Ovary (tissue), 9 donors: ENCODE measurements around the gene FITM1. TPM values are rescaled to one million over a fixed set of nuclear protein-coding genes. Genes with fewer than 3 reads are reported as not detected.

Experiments
- DNase-seq, 5 donors: peaks; one replicate each; pipeline ENCODE4 v3.0.0-alpha.2; 2019 to 2020
- H3K27ac ChIP-seq, 2 donors: fragments of 200-600 bp; one replicate each; pipeline versions ENCODE4 v1.5.1 to v1.8.0; 2019 to 2022
- H3K27me3 ChIP-seq: fragments of 200-600 bp; one replicate; pipeline ENCODE4 v1.8.0; 2022
- H3K36me3 ChIP-seq: fragments of 200-600 bp; sonication (generic); one replicate; pipeline ENCODE4 v1.5.1; 2019
- H3K4me1 ChIP-seq: one replicate; pipeline ENCODE4 v1.8.1; 2013; ENCODE audit warnings: mild to moderate bottlenecking, moderate library complexity; ENCODE audit not compliant: insufficient read depth
- H3K4me3 ChIP-seq: fragments of 200-600 bp; sonication (generic); one replicate; pipeline ENCODE4 v1.5.1; 2017
- H3K9me3 ChIP-seq, 2 donors: fragments of 200-600 bp in 1 of 2; sonication (generic) in 1 of 2; one replicate each; pipeline versions ENCODE4 v1.5.1 to v1.8.1; 2013 to 2019; ENCODE audit warnings: mild to moderate bottlenecking in 1 of 2, moderate library complexity in 1 of 2
- CTCF ChIP-seq, 3 donors: fragments of 450-650 bp in 2 of 3; fragments of 200-600 bp in 1 of 3; IDR thresholded peaks; one replicate each; pipeline versions ENCODE4 v1.5.1 to v1.8.0; 2016 to 2022; ENCODE audit warnings: antibody characterized with exemption in 3 of 3, mild to moderate bottlenecking in 1 of 3
- EP300 ChIP-seq: sonication (generic); formaldehyde crosslinking; IDR thresholded peaks from one replicate; pipeline ENCODE4 v1.6.1; 2017; ENCODE audit warnings: antibody characterized with exemption
- POLR2A ChIP-seq: fragments of 450-650 bp; IDR thresholded peaks from one replicate; pipeline ENCODE4 v1.6.1; 2017; ENCODE audit warnings: antibody characterized with exemption, mild to moderate bottlenecking, moderate library complexity
- WGBS, 3 donors: extraction: QIAGEN DNeasy Blood & Tissue Kit in 1 of 3; methylation state at CpG; one replicate each; pipeline versions ENCODE4 v1.1.5 to v1.1.7; 2013 to 2017; 5-methylcytosine and 5-hydroxymethylcytosine counted together
- intact Hi-C, 4 donors: fragments of 100-400 bp; cut with DNase I; formaldehyde crosslinking; loops; one replicate each; pipeline versions ENCODE4 v1.11.0 to v1.15.1; 2022 to 2023
- polyA plus RNA-seq, 2 donors: library from polyadenylated mRNA; stranded (reverse); fragments of 200-250 nt in 1 of 2; fragments of 350-450 nt in 1 of 2; fragmentation: Illumina TruSeq in 1 of 2; extraction: RNeasy Lipid Tissue Mini Kit (QIAGEN cat#74804) in 1 of 2; gene quantifications; one replicate each; pipeline ENCODE4 v1.2.3, GENCODE V29; 2013 to 2014
- total RNA-seq, 7 donors: library from RNA; depleted of rRNA in 2 of 7; stranded (reverse); fragments of >200 nt in 2 of 7; fragmentation: NEBNext Ultra II Directional in 3 of 7; extraction: Animal tissue kit (Norgen Biotek cat#: 25700) in 3 of 7; gene quantifications; one replicate each; pipeline versions ENCODE4 v1.1.0 to v1.2.4, GENCODE V29; 2016 to 2023
- donor health status: DM: no; HTN: no; CAD: no; lungs with moderate emphysema.
- donor health status: DM: no; HTN: no; CAD: no.
- donor health status: Bipolar disorder and iron deficiency.
- donor health status: DM: yes; HTN: yes; CAD: no.
- donor health status: DM: no; HTN: no; CAD: no.
- donor health status: DM: yes; HTN: yes; CAD: no.

Gene FITM1
- total and polyA plus RNA-seq, 9 donors, result 0.57 to 1.2 (median 0.78) TPM; not detected in 3

DNA sequence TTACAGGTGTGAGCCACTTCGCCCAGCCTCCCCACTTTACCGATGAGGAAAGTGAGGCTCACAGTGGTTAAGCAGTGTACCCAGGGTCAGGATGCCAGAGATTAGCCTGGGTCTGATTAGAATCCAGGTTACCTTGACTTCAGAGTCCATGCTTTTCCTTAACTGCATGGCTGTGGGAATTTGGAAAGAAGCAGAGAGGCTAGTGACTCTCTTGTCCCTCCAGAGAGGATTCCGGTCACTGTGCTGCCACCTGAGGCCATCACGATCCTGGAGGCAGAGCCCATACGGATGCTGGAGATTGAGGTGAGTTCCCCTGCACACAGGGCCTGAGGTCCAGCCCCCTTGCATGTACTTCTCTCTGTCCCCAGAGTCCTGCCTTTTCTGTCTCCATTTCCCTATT lies 46.1 kb downstream of the FITM1 start:
- TF ChIP-seq EP300 (no peak), CTCF (IDR thresholded peaks at IDR 0.05) (no peak), POLR2A (no peak)
- no peaks in the 10 kb centered on the region for H3K36me3 ChIP-seq

GRCh38 chr14:24177041-24177825 lies 46.8 kb downstream of the FITM1 start:
- 76 to 81% (median 78%) methylated on average over 12 of the region's 12 CpGs for WGBS, 3 donors
- Histone ChIP-seq H3K4me3 (no peak overlapping the region), H3K27ac (no peak overlapping the region), H3K9me3 (no peaks in the 10 kb centered on the region), H3K27me3 (no peaks in the 10 kb centered on the region), H3K36me3 (no peaks in the 10 kb centered on the region), H3K4me1 (peaks cover 2% of the 10 kb centered on the region)
- intact Hi-C loops, result no loop called here
- DNase-seq, result no peak
- no peak for TF ChIP-seq POLR2A
- TF ChIP-seq EP300, result no peak
- TF ChIP-seq CTCF (IDR thresholded peaks at IDR 0.05), result no peak

More for the DNA sequence above, 46.1 kb downstream of the FITM1 start:
- WGBS, 3 donors, result 90 to 95% (median 94%) methylated on average over 5 of the region's 5 CpGs
- DNase-seq, result no peak
- no peak overlapping the region for H3K4me3 ChIP-seq
- no peak overlapping the region for H3K27ac ChIP-seq
- intact Hi-C loops, result no loop called here
- no peaks in the 10 kb centered on the region for H3K27me3 ChIP-seq
- H3K9me3 ChIP-seq, result no peaks in the 10 kb centered on the region
- peaks cover 5% of the 10 kb centered on the region for H3K4me1 ChIP-seq

DNA sequence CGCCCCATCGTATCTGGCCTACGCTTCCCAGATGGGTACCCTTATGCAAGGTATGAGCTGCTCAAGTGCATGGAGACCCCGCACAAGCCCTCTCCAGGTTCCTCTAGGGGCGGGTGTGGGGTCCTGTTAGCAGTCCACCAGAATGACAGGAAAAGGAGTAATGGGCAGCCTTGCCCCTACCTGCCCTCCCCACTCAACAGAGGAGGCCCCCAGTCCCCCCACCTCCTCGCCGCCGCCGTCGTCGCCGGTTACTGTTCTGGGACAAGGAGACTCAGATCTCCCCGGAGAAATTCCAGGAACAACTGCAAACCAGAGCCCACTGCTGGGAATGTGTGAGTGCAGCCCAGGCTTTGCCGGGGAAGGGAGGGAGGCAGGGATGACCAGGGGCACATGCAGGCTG lies 47.4 kb downstream of the FITM1 start:
- Histone ChIP-seq H3K4me3 (no peak overlapping the region), H3K27ac (no peak overlapping the region), H3K4me1 (no peaks in the 10 kb centered on the region), H3K27me3 (no peaks in the 10 kb centered on the region), H3K36me3 (no peaks in the 10 kb centered on the region), H3K9me3 (no peaks in the 10 kb centered on the region)
- intact Hi-C loops, result no loop called here
- TF ChIP-seq POLR2A (no peak), EP300 (no peak), CTCF (IDR thresholded peaks at IDR 0.05) (no peak)
- WGBS, 3 donors, result 80 to 84% (median 83%) methylated on average over 14 of the region's 14 CpGs
- DNase-seq, result no peak

- no peak overlapping the region for H3K4me3 ChIP-seq
- no peaks in the 10 kb centered on the region for H3K27me3 ChIP-seq
- intact Hi-C loops, result no loop called here
- H3K36me3 ChIP-seq, result no peaks in the 10 kb centered on the region
- no peak for TF ChIP-seq CTCF (IDR thresholded peaks at IDR 0.05)
- no peak for TF ChIP-seq POLR2A
- no peak for TF ChIP-seq EP300
- H3K4me1 ChIP-seq, result no peaks in the 10 kb centered on the region
- WGBS, 3 donors, result 82 to 86% (median 84%) methylated on average over 12 of the region's 12 CpGs
- no peak for DNase-seq
- no peak overlapping the region for H3K27ac ChIP-seq
- H3K9me3 ChIP-seq, result no peaks in the 10 kb centered on the region
Measured at GRCh38 chr14:24178399-24179178, 48.1 kb downstream of the FITM1 start.
